ENCODE data around the gene ATP8B4.

Gene ATP8B4

GRCh38 chr15:49906966-49907365 is 212.1 kb downstream of the ATP8B4 start:
- Histone ChIP-seq H3K4me1 (ENCODE audit: control insufficient read depth, insufficient read depth, low read length) (no peaks in the 10 kb centered on the region), H3K9me3 (ENCODE audit: control insufficient read depth, insufficient read depth, low read length) (no peaks in the 10 kb centered on the region), H3K9ac (ENCODE audit: low read depth, low read length) (no peak overlapping the region), H3K27me3 (ENCODE audit: control insufficient read depth, insufficient read depth, low read length) (no peaks in the 10 kb centered on the region), H3K36me3 (ENCODE audit: control insufficient read depth, insufficient read depth, low read length) (no peaks in the 10 kb centered on the region), H3K4me3 (ENCODE audit: low read depth, low read length) (no peak overlapping the region)

GRCh38 chr15:49905221-49905620 is 213.8 kb downstream of the ATP8B4 start:
- no peaks in the 10 kb centered on the region for H3K9me3 ChIP-seq (ENCODE audit: control insufficient read depth, insufficient read depth, low read length)
- no peaks in the 10 kb centered on the region for H3K27me3 ChIP-seq (ENCODE audit: control insufficient read depth, insufficient read depth, low read length)
- H3K4me1 ChIP-seq (ENCODE audit: control insufficient read depth, insufficient read depth, low read length) = no peaks in the 10 kb centered on the region
- H3K36me3 ChIP-seq (ENCODE audit: control insufficient read depth, insufficient read depth, low read length) = no peaks in the 10 kb centered on the region
- H3K4me3 ChIP-seq (ENCODE audit: low read depth, low read length) = no peak overlapping the region
- no peak overlapping the region for H3K9ac ChIP-seq (ENCODE audit: low read depth, low read length)

- H3K36me3 ChIP-seq (ENCODE audit: control insufficient read depth, insufficient read depth, low read length) = no peaks in the 10 kb centered on the region
- H3K4me1 ChIP-seq (ENCODE audit: control insufficient read depth, insufficient read depth, low read length) = no peaks in the 10 kb centered on the region
- H3K27me3 ChIP-seq (ENCODE audit: control insufficient read depth, insufficient read depth, low read length) = no peaks in the 10 kb centered on the region
- H3K9me3 ChIP-seq (ENCODE audit: control insufficient read depth, insufficient read depth, low read length) = no peaks in the 10 kb centered on the region
- no peak overlapping the region for H3K4me3 ChIP-seq (ENCODE audit: low read depth, low read length)
- no peak overlapping the region for H3K9ac ChIP-seq (ENCODE audit: low read depth, low read length)
Observed at GRCh38 chr15:49904296-49904695, 214.7 kb downstream of the ATP8B4 start.

GRCh38 chr15:49902685-49903501 is 216.1 kb downstream of the ATP8B4 start:
- no peak overlapping the region for H3K9ac ChIP-seq (ENCODE audit: low read depth, low read length)
- H3K4me1 ChIP-seq (ENCODE audit: control insufficient read depth, insufficient read depth, low read length) = no peaks in the 10 kb centered on the region
- H3K4me3 ChIP-seq (ENCODE audit: low read depth, low read length) = no peak overlapping the region
- no peaks in the 10 kb centered on the region for H3K36me3 ChIP-seq (ENCODE audit: control insufficient read depth, insufficient read depth, low read length)
- H3K27me3 ChIP-seq (ENCODE audit: control insufficient read depth, insufficient read depth, low read length) = no peaks in the 10 kb centered on the region
- H3K9me3 ChIP-seq (ENCODE audit: control insufficient read depth, insufficient read depth, low read length) = no peaks in the 10 kb centered on the region

GRCh38 chr15:49901996-49902684 is 216.9 kb downstream of the ATP8B4 start:
- no peaks in the 10 kb centered on the region for H3K36me3 ChIP-seq (ENCODE audit: control insufficient read depth, insufficient read depth, low read length)
- no peak overlapping the region for H3K9ac ChIP-seq (ENCODE audit: low read depth, low read length)
- H3K27me3 ChIP-seq (ENCODE audit: control insufficient read depth, insufficient read depth, low read length) = no peaks in the 10 kb centered on the region
- no peaks in the 10 kb centered on the region for H3K9me3 ChIP-seq (ENCODE audit: control insufficient read depth, insufficient read depth, low read length)
- H3K4me3 ChIP-seq (ENCODE audit: low read depth, low read length) = no peak overlapping the region
- H3K4me1 ChIP-seq (ENCODE audit: control insufficient read depth, insufficient read depth, low read length) = no peaks in the 10 kb centered on the region

- no peak overlapping the region for H3K9ac ChIP-seq (ENCODE audit: low read depth, low read length)
- no peak overlapping the region for H3K4me3 ChIP-seq (ENCODE audit: low read depth, low read length)
- no peaks in the 10 kb centered on the region for H3K27me3 ChIP-seq (ENCODE audit: control insufficient read depth, insufficient read depth, low read length)
- peaks cover under 1% of the 10 kb centered on the region for H3K4me1 ChIP-seq (ENCODE audit: control insufficient read depth, insufficient read depth, low read length)
- no peaks in the 10 kb centered on the region for H3K36me3 ChIP-seq (ENCODE audit: control insufficient read depth, insufficient read depth, low read length)
- no peaks in the 10 kb centered on the region for H3K9me3 ChIP-seq (ENCODE audit: control insufficient read depth, insufficient read depth, low read length)
Observed at GRCh38 chr15:49901321-49901720, 217.7 kb downstream of the ATP8B4 start.

- Histone ChIP-seq H3K9me3 (ENCODE audit: control insufficient read depth, insufficient read depth, low read length) (no peaks in the 10 kb centered on the region), H3K9ac (ENCODE audit: low read depth, low read length) (no peak overlapping the region), H3K4me1 (ENCODE audit: control insufficient read depth, insufficient read depth, low read length) (peaks cover 4% of the 10 kb centered on the region), H3K4me3 (ENCODE audit: low read depth, low read length) (no peak overlapping the region), H3K27me3 (ENCODE audit: control insufficient read depth, insufficient read depth, low read length) (no peaks in the 10 kb centered on the region), H3K36me3 (ENCODE audit: control insufficient read depth, insufficient read depth, low read length) (no peaks in the 10 kb centered on the region)
Observed at GRCh38 chr15:49900903-49901235, 218.2 kb downstream of the ATP8B4 start.

- Histone ChIP-seq H3K9ac (ENCODE audit: low read depth, low read length) (no peak overlapping the region), H3K9me3 (ENCODE audit: control insufficient read depth, insufficient read depth, low read length) (no peaks in the 10 kb centered on the region), H3K36me3 (ENCODE audit: control insufficient read depth, insufficient read depth, low read length) (no peaks in the 10 kb centered on the region), H3K4me1 (ENCODE audit: control insufficient read depth, insufficient read depth, low read length) (peaks cover 9% of the 10 kb centered on the region), H3K27me3 (ENCODE audit: control insufficient read depth, insufficient read depth, low read length) (no peaks in the 10 kb centered on the region), H3K4me3 (ENCODE audit: low read depth, low read length) (no peak overlapping the region)
Observed at GRCh38 chr15:49900006-49900902, 218.8 kb downstream of the ATP8B4 start.

- Histone ChIP-seq H3K9me3 (ENCODE audit: control insufficient read depth, insufficient read depth, low read length) (no peaks in the 10 kb centered on the region), H3K9ac (ENCODE audit: low read depth, low read length) (no peak overlapping the region), H3K4me1 (ENCODE audit: control insufficient read depth, insufficient read depth, low read length) (peaks cover 14% of the 10 kb centered on the region), H3K27me3 (ENCODE audit: control insufficient read depth, insufficient read depth, low read length) (no peaks in the 10 kb centered on the region), H3K36me3 (ENCODE audit: control insufficient read depth, insufficient read depth, low read length) (no peaks in the 10 kb centered on the region), H3K4me3 (ENCODE audit: low read depth, low read length) (no peak overlapping the region)
Observed at GRCh38 chr15:49898575-49899283, 220.3 kb downstream of the ATP8B4 start.

- no peak overlapping the region for H3K4me3 ChIP-seq (ENCODE audit: low read depth, low read length)
- H3K27me3 ChIP-seq (ENCODE audit: control insufficient read depth, insufficient read depth, low read length) = no peaks in the 10 kb centered on the region
- H3K9me3 ChIP-seq (ENCODE audit: control insufficient read depth, insufficient read depth, low read length) = no peaks in the 10 kb centered on the region
- H3K4me1 ChIP-seq (ENCODE audit: control insufficient read depth, insufficient read depth, low read length) = peaks cover 14% of the 10 kb centered on the region
- H3K36me3 ChIP-seq (ENCODE audit: control insufficient read depth, insufficient read depth, low read length) = no peaks in the 10 kb centered on the region
- H3K9ac ChIP-seq (ENCODE audit: low read depth, low read length) = no peak overlapping the region
Observed at GRCh38 chr15:49898097-49898496, 220.9 kb downstream of the ATP8B4 start.
